ENCODE measurements around the gene KCTD14. TPM values are rescaled to one million over a fixed set of nuclear protein-coding genes. Genes with fewer than 3 reads are reported as not detected.

KCTD14 gene
- total and polyA plus RNA-seq, 9 of the 15 experiments (the other 6 are each of a cell fraction or from before 2014, with no cell fraction given): 0.04 to 0.30 (median 0.11) TPM; not detected in 2

DNA sequence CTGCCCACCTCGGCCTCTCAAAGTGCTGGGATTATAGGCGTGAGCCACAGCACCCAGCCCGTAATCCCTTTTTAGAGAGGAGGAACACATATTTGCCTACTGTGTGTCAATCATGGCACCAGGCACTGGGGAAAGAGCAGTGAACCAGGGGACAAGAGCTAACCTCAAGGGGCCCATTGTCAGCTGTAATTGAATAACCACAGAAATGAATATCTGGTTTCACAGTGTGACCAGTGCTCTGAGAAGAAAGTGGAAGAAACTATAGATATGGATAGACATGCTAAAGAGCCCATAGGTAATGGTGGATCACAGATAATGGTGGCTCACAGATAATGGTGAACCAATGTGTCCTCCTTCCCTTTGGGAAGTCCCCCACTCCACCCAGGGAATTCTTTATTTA, 8.6 kb upstream of the KCTD14 start:
- in situ Hi-C loops (cut with MboI): no loop called here
- Histone ChIP-seq H2AFZ (ENCODE audit: low read depth, low read length) (peak overlapping the region; percentile 69), H3K4me1 (replicated peaks in 1 of 2; ENCODE audit: control insufficient read depth in 2 of 2, insufficient read depth in 2 of 2, low read length in 2 of 2) (peaks cover 6 to 25% of the 10 kb centered on the region in 2 experiments), H4K20me1 (replicated peaks; ENCODE audit: control insufficient read depth, insufficient read depth, low read length) (no peaks in the 10 kb centered on the region), H3K4me3 (no peak overlapping the region), H3K27ac (ENCODE audit: extremely low read depth, low read depth, low read length) (peak overlapping the region; percentile 21; the same call in 1 of the 3 replicates), H3K9me1 (ENCODE audit: control insufficient read depth, insufficient read depth, low read length) (no peaks in the 10 kb centered on the region), H3K27me3 (ENCODE audit: control insufficient read depth in 2 of 2, insufficient read depth in 2 of 2, low read length in 2 of 2) (no peaks in the 10 kb centered on the region), H3K9me3 (replicated peaks; ENCODE audit: control insufficient read depth, insufficient read depth, low read depth, low read length) (no peaks in the 10 kb centered on the region), H3K4me2 (ENCODE audit: insufficient read depth, low read length) (no peak overlapping the region), H3K79me2 (ENCODE audit: control insufficient read depth, insufficient read depth, low read length) (no peaks in the 10 kb centered on the region), H3K9ac (ENCODE audit: insufficient read depth in 1 of 2, low read depth in 2 of 2, low read length in 2 of 2) (peak overlapping the region in 1 of 2 experiments; percentile 15; a peak in 1 of 4 replicates), H3K36me3 (ENCODE audit: control insufficient read depth, insufficient read depth, low read length) (no peaks in the 10 kb centered on the region)
- intact Hi-C loops (cut with micrococcal nuclease): no loop called here
- FAIRE-seq (no peak), DNase-seq (ENCODE audit: extremely low read depth in 1 of 4, low spot score in 3 of 4) (no peak), ATAC-seq (no peak)
- WGBS (ENCODE audit: insufficient coverage, low coverage, missing lambda C conversion rate): 69% methylated on average over 3 of the region's 3 CpGs
- TF ChIP-seq BRD4 (IDR thresholded peaks at IDR 0.05) (no peak), TAF9B (IDR thresholded peaks at IDR 0.05; ENCODE audit: partially characterized antibody) (no peak), SNIP1 (IDR thresholded peaks at IDR 0.05; ENCODE audit: low read depth) (no peak), RBM14 (IDR thresholded peaks at IDR 0.05; ENCODE audit: borderline replicate concordance, insufficient read depth, low read depth, low read length) (no peak), MCM7 (IDR thresholded peaks at IDR 0.05) (no peak), SREBF2 (CRISPR knock-in tag; IDR thresholded peaks at IDR 0.05) (no peak), HDAC1 (IDR thresholded peaks at IDR 0.05) (no peak), ZKSCAN1 (IDR thresholded peaks at IDR 0.05; ENCODE audit: low read depth, low read length) (peak; percentile 18; the same call in 1 of the 2 replicates)
- TF ChIP-seq, protein P1, sequence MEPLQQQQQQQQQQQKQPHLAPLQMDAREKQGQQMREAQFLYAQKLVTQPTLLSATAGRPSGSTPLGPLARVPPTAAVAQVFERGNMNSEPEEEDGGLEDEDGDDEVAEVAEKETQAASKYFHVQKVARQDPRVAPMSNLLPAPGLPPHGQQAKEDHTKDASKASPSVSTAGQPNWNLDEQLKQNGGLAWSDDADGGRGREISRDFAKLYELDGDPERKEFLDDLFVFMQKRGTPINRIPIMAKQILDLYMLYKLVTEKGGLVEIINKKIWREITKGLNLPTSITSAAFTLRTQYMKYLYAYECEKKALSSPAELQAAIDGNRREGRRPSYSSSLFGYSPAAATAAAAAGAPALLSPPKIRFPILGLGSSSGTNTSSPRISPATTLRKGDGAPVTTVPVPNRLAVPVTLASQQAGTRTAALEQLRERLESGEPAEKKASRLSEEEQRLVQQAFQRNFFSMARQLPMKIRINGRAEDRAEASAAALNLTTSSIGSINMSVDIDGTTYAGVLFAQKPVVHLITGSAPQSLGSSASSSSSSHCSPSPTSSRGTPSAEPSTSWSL (CRISPR knock-in tag; IDR thresholded peaks at IDR 0.05; ENCODE audit: borderline replicate concordance): no peak
- TF ChIP-seq, protein P2, sequence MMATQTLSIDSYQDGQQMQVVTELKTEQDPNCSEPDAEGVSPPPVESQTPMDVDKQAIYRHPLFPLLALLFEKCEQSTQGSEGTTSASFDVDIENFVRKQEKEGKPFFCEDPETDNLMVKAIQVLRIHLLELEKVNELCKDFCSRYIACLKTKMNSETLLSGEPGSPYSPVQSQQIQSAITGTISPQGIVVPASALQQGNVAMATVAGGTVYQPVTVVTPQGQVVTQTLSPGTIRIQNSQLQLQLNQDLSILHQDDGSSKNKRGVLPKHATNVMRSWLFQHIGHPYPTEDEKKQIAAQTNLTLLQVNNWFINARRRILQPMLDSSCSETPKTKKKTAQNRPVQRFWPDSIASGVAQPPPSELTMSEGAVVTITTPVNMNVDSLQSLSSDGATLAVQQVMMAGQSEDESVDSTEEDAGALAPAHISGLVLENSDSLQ (IDR thresholded peaks at IDR 0.05): 0 out of 2 replicates have a peak, but pooled peaks have one; percentile 39
- TF ChIP-seq, protein P3, sequence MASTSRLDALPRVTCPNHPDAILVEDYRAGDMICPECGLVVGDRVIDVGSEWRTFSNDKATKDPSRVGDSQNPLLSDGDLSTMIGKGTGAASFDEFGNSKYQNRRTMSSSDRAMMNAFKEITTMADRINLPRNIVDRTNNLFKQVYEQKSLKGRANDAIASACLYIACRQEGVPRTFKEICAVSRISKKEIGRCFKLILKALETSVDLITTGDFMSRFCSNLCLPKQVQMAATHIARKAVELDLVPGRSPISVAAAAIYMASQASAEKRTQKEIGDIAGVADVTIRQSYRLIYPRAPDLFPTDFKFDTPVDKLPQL (IDR thresholded peaks at IDR 0.05; ENCODE audit: extremely low read depth, insufficient read length): no peak
- POLR2A ChIA-PET: interaction anchor here (0.8 to 1.1 kb wide), 4 partner anchors 8 to 46 kb away, joined by 3 to 5 read pairs (median 4); no protein-coding TSS in a partner anchor
- CTCF ChIA-PET (ENCODE audit: low intra/inter-chr PET ratio): no interaction called here
- BruUV-seq (replicated peaks): no TSS peak
